DMS153 treated with DMSO at 0.1 percent for 48 hours (cell line): ENCODE results near the gene ISG20.
"Not testable (repeated sequence)": the region's sequence is repeated elsewhere in the genome, so short reads cannot be mapped to it uniquely, and the experiment has no call there.

ENCODE experiments used
- DNase-seq: peaks from one replicate; lab custom pipeline; 2025; ENCODE audit not compliant: unreplicated experiment; lab: John Stamatoyannopoulos, UW

The ISG20 gene

GRCh38 chr15:88618686-88619085 lies 20.1 kb upstream of the ISG20 start:
- no peak for DNase-seq

GRCh38 chr15:88619796-88620195 lies 19.0 kb upstream of the ISG20 start:
- no peak for DNase-seq

- DNase-seq = peak; percentile 49
Measured at GRCh38 chr15:88620995-88621772, 17.6 kb upstream of the ISG20 start, which contains the start of gene AEN. Gene AEN, plus strand, starts transcription at chr15:88621340. Its CDS starts 4,870 bp downstream, at chr15:88626210.

GRCh38 chr15:88621789-88622604 lies 16.8 kb upstream of the ISG20 start:
- DNase-seq = no peak

GRCh38 chr15:88622605-88622975 lies 16.2 kb upstream of the ISG20 start:
- DNase-seq = no peak

GRCh38 chr15:88623061-88623460 lies 15.8 kb upstream of the ISG20 start:
- no peak for DNase-seq

- no peak for DNase-seq
Measured at GRCh38 chr15:88623632-88624031, 15.2 kb upstream of the ISG20 start.

- DNase-seq = no peak
Measured at GRCh38 chr15:88624156-88624970, 14.5 kb upstream of the ISG20 start.

GRCh38 chr15:88624971-88625490 lies 13.8 kb upstream of the ISG20 start:
- DNase-seq = no peak

- no peak for DNase-seq
Measured at GRCh38 chr15:88625943-88626741, 12.7 kb upstream of the ISG20 start.

- no peak for DNase-seq
Measured at GRCh38 chr15:88627463-88627862, 11.4 kb upstream of the ISG20 start.

- DNase-seq = no peak
Measured at GRCh38 chr15:88628018-88628654, 10.7 kb upstream of the ISG20 start.

GRCh38 chr15:88629071-88629470 lies 9.7 kb upstream of the ISG20 start:
- no peak for DNase-seq

GRCh38 chr15:88630141-88630721 lies 8.6 kb upstream of the ISG20 start:
- DNase-seq = no peak

GRCh38 chr15:88630798-88631463 lies 7.9 kb upstream of the ISG20 start:
- DNase-seq = no peak

- no peak for DNase-seq
Measured at GRCh38 chr15:88631464-88632028, 7.3 kb upstream of the ISG20 start.

GRCh38 chr15:88632797-88633196 lies 6.0 kb upstream of the ISG20 start:
- DNase-seq = not testable (repeated sequence)

GRCh38 chr15:88634449-88634848 lies 4.4 kb upstream of the ISG20 start:
- no peak for DNase-seq

- no peak for DNase-seq
Measured at GRCh38 chr15:88635318-88635717, 3.5 kb upstream of the ISG20 start.
